GM18526 (cell line): ENCODE results near the gene ACSBG1.

Source experiments
- POLR2A ChIP-seq: IDR thresholded peaks from 3 replicates; pipeline ENCODE4 v1.6.1; 2011; ENCODE audit not compliant: insufficient read length; ENCODE audit errors: extremely low read depth

ACSBG1 gene

GRCh38 chr15:78167227-78167888, 67.0 kb downstream of the ACSBG1 start:
- TF ChIP-seq POLR2A = no peak

- TF ChIP-seq POLR2A = no peak
Measured at GRCh38 chr15:78164010-78164409, 70.4 kb downstream of the ACSBG1 start.

- TF ChIP-seq POLR2A = no peak
Measured at GRCh38 chr15:78162038-78162437, 72.3 kb downstream of the ACSBG1 start.

- no peak for TF ChIP-seq POLR2A
Measured at GRCh38 chr15:78159395-78159794, 75.0 kb downstream of the ACSBG1 start.

GRCh38 chr15:78157203-78157602, 77.2 kb downstream of the ACSBG1 start:
- TF ChIP-seq POLR2A = no peak

- TF ChIP-seq POLR2A = no peak
Measured at GRCh38 chr15:78156653-78157052, 77.7 kb downstream of the ACSBG1 start.

GRCh38 chr15:78155355-78155939, 78.9 kb downstream of the ACSBG1 start:
- TF ChIP-seq POLR2A = no peak

GRCh38 chr15:78154955-78155354, 79.4 kb downstream of the ACSBG1 start:
- TF ChIP-seq POLR2A = no peak

GRCh38 chr15:78149805-78150751, 84.3 kb downstream of the ACSBG1 start:
- no peak for TF ChIP-seq POLR2A

GRCh38 chr15:78149068-78149804, 85.1 kb downstream of the ACSBG1 start, which contains the start of gene IDH3A:
Gene IDH3A, plus strand, starts transcription at chr15:78149362. Its CDS starts 42 bp downstream, at chr15:78149404.
- peak; percentile 74 for TF ChIP-seq POLR2A

- no peak for TF ChIP-seq POLR2A
Measured at GRCh38 chr15:78148392-78149067, 85.8 kb downstream of the ACSBG1 start.

- no peak for TF ChIP-seq POLR2A
Measured at GRCh38 chr15:78147566-78147965, 86.8 kb downstream of the ACSBG1 start.

- TF ChIP-seq POLR2A = no peak
Measured at GRCh38 chr15:78146425-78147154, 87.8 kb downstream of the ACSBG1 start.

GRCh38 chr15:78142332-78142731, 92.0 kb downstream of the ACSBG1 start:
- TF ChIP-seq POLR2A = no peak
